ENCODE measurements around the gene CROCC2.
A peak's percentile ranks its signal among the peaks of the same experiment; 100 is the strongest.

Gene CROCC2

GRCh38 chr2:240905176-240905781 is 857 bp upstream of the CROCC2 start:
- no peak for DNase-seq (ENCODE audit: low read depth)

GRCh38 chr2:240906911-240907590 is 915 bp downstream of the CROCC2 start:
- DNase-seq (ENCODE audit: low read depth), result no peak

GRCh38 chr2:240909216-240909974 is 3.3 kb downstream of the CROCC2 start:
- DNase-seq (ENCODE audit: low read depth), result no peak

GRCh38 chr2:240911641-240912265 is 5.6 kb downstream of the CROCC2 start:
- no peak for DNase-seq (ENCODE audit: low read depth)

- no peak for DNase-seq (ENCODE audit: low read depth)
Measured at GRCh38 chr2:240912878-240913809, 7.0 kb downstream of the CROCC2 start.

- DNase-seq (ENCODE audit: low read depth), result peak; percentile 46
Measured at GRCh38 chr2:240913810-240914644, 7.9 kb downstream of the CROCC2 start.

GRCh38 chr2:240914645-240915525 is 8.7 kb downstream of the CROCC2 start:
- no peak for DNase-seq (ENCODE audit: low read depth)

- DNase-seq (ENCODE audit: low read depth), result no peak
Measured at GRCh38 chr2:240915526-240916341, 9.6 kb downstream of the CROCC2 start.

GRCh38 chr2:240916571-240917008 is 10.5 kb downstream of the CROCC2 start:
- no peak for DNase-seq (ENCODE audit: low read depth)

- DNase-seq (ENCODE audit: low read depth), result no peak
Measured at GRCh38 chr2:240917009-240917683, 11.0 kb downstream of the CROCC2 start.

GRCh38 chr2:240917684-240918257 is 11.6 kb downstream of the CROCC2 start:
- no peak for DNase-seq (ENCODE audit: low read depth)

- no peak for DNase-seq (ENCODE audit: low read depth)
Measured at GRCh38 chr2:240918258-240919091, 12.3 kb downstream of the CROCC2 start.

- no peak for DNase-seq (ENCODE audit: low read depth)
Measured at GRCh38 chr2:240919161-240919781, 13.1 kb downstream of the CROCC2 start.

GRCh38 chr2:240919786-240920782 is 13.9 kb downstream of the CROCC2 start:
- DNase-seq (ENCODE audit: low read depth), result no peak

- DNase-seq (ENCODE audit: low read depth), result no peak
Measured at GRCh38 chr2:240920783-240921231, 14.7 kb downstream of the CROCC2 start.

All from stimulated activated CD8-positive, alpha-beta memory T cell treated with anti-CD3 and anti-CD28 coated beads, Interleukin-15, amount 100 ng/mL, for 1 hour (primary cell).